GM12874 (cell line): Measurements from ENCODE around the gene WARS2.

Experiments
- TF ChIP-seq, protein P1 (sequence below): IDR thresholded peaks from 2 replicates; pipeline ENCODE4 v1.5.1; 2011; ENCODE audit warnings: low read depth, mild to moderate bottlenecking, control low read depth, low read length, moderate library complexity; ENCODE audit not compliant: insufficient read depth

WARS2 gene

GRCh38 chr1:118992868-118993699 is 147.4 kb downstream of the WARS2 start:
- TF ChIP-seq, protein P1, sequence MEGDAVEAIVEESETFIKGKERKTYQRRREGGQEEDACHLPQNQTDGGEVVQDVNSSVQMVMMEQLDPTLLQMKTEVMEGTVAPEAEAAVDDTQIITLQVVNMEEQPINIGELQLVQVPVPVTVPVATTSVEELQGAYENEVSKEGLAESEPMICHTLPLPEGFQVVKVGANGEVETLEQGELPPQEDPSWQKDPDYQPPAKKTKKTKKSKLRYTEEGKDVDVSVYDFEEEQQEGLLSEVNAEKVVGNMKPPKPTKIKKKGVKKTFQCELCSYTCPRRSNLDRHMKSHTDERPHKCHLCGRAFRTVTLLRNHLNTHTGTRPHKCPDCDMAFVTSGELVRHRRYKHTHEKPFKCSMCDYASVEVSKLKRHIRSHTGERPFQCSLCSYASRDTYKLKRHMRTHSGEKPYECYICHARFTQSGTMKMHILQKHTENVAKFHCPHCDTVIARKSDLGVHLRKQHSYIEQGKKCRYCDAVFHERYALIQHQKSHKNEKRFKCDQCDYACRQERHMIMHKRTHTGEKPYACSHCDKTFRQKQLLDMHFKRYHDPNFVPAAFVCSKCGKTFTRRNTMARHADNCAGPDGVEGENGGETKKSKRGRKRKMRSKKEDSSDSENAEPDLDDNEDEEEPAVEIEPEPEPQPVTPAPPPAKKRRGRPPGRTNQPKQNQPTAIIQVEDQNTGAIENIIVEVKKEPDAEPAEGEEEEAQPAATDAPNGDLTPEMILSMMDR: no peak

DNA sequence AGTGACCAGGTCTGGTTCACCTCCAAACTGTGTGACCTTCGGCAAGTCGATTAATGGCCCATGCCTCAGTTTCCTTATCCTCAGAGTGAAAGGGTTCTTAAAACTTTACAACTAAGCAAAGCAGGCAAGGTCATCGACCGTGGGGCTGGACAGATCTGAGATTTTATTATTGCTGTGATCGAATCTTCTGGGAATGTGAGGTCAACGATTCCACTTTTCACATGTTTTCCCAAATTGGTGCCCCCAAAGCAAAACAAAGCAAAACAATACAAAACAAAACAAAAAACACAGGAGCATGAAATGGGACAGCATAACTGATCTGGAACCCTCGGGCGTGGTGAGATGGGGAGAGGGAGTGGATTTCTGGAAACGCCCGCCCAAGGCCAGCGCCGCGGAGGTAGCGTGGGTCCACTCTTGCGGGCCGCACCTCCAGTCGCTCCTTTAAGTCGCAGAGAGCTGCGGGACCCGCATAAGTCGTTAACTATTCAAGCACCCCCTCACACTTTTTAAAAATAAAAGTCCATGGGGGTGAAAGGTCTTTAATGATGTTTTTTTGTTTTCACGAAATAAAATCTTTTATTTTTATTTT is 148.1 kb downstream of the WARS2 start:
- TF ChIP-seq, protein P1: no peak

DNA sequence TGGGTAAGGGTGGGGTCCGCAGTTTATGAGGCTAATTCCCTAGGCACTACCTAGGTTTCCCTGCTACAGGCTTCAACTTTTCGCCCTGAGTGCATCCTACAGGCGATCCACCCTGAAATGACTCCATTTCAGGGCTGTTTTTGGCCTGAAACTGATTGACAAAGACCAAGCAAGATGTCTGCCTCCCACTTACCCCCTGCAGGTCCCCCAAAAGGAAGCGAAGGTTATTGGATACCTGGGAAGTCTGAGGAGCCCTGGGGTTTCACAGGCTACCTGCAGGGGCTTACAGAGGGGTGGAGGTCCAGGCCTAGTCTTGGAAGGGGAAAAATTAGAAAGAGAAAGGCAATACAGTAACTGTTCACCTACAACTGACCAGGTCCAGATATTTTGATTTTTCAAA is 149.0 kb downstream of the WARS2 start:
- TF ChIP-seq, protein P1: no peak

DNA sequence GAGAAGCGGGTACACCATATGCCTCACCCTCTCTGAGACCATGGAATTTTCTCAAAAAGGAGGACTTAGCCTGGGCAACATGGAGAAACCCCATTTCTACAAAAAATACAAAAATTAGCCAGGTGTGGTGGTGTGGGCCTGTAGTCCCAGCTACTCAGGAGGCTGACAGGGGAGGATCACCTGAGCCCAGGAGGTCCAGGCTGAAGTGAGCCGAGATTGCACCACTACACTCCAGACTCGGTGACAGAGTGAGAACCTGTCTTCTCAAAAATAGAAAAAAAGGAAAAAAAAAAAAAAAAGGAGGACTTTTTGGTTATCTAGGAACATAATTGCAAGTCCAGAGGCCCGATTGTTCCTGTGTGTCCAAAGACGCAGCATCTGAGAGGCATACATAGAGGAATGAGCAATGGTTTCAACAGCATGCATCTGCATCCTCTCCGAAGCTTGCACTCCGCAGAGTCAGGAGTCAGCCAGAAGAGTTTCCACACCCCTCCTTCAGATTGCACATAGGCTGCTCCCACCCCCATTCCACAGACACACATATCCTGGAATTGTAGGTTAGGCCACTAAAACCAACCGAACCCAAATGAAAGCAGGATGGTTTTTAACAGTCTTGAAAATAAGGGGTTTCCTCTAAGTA is 149.8 kb downstream of the WARS2 start:
- TF ChIP-seq, protein P1: no peak

DNA sequence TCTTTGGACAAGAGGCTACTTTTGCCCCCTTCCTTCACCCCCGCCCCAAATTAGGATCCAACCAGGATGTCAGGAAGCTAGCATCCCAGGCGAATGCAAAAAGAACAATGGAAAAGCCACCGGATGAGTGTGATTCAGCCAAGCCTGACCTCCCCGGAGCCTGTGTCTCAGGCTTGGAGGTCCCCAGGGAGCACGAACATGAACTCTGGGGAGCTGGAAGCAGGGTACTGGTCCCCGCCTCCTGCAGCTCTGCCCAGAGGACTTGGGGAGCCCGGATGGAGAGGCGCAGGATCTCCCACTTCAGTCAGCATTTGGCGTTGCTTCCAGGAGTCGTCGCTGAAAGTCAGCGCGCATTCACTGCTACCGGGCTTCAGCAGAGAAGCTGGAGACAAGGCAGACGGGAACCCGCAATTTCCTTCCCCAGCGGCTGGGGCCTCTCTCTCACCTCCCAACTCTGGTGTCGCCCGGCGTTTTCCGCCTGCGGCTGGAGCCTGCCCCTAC is 150.5 kb downstream of the WARS2 start:
- TF ChIP-seq, protein P1: no peak

- TF ChIP-seq, protein P1: no peak
These were observed 151.2 kb downstream of the WARS2 start for GRCh38 chr1:118989006-118989815.
